Activated CD8-positive, alpha-beta T cell treated with anti-CD3 and anti-CD28 coated beads for 36 hours (primary cell): ENCODE measurements around the gene SDK2. TPM values are rescaled to one million over a fixed set of nuclear protein-coding genes. Genes with fewer than 3 reads are reported as not detected.

Experiments
- ATAC-seq: fragments of 200-7000 bp; cut with Tn5 transposase; one replicate; pipeline ENCODE4 v1.10.0; 2021; ENCODE audit warnings: mild to moderate bottlenecking, moderate library complexity
- CTCF ChIA-PET: fragments of 350-600 bp; sonication (Branson Sonifier 250); formaldehyde crosslinking; loops from one replicate; lab custom pipeline; 2021; ENCODE audit warnings: antibody characterized with exemption; lab: Charles Lee
- POLR2A ChIA-PET: fragments of 350-600 bp; sonication (Branson Sonifier 250); formaldehyde crosslinking; loops from one replicate; lab custom pipeline; 2021; ENCODE audit warnings: antibody characterized with exemption; lab: Charles Lee
- DNase-seq: peaks from one replicate; pipeline ENCODE4 v3.0.0-alpha.2; 2020
- H3K27ac Mint-ChIP-seq: one replicate; pipeline ENCODE4 v1.8.0; 2021; ENCODE audit warnings: mild to moderate bottlenecking, mixed read lengths
- H3K27me3 Mint-ChIP-seq: one replicate; pipeline ENCODE4 v1.8.0; 2021; ENCODE audit warnings: mixed read lengths
- H3K36me3 Mint-ChIP-seq: one replicate; pipeline ENCODE4 v1.8.0; 2021; ENCODE audit warnings: low read depth, mixed read lengths
- H3K4me1 Mint-ChIP-seq: one replicate; pipeline ENCODE4 v1.8.0; 2021; ENCODE audit warnings: low read depth, mixed read lengths
- H3K4me3 Mint-ChIP-seq: one replicate; pipeline ENCODE4 v1.8.0; 2021; ENCODE audit warnings: mild to moderate bottlenecking, moderate library complexity, mixed read lengths
- H3K9me3 Mint-ChIP-seq: one replicate; pipeline ENCODE4 v1.8.0; 2021; ENCODE audit warnings: mixed read lengths
- CTCF ChIP-seq: fragments of 200-600 bp; IDR thresholded peaks from one replicate; pipeline ENCODE4 v1.8.0; 2022; ENCODE audit warnings: antibody characterized with exemption, mild to moderate bottlenecking
- intact Hi-C: fragments of 100-400 bp; cut with micrococcal nuclease; formaldehyde crosslinking; loops from one replicate; pipeline ENCODE4 v1.10.0; 2022
- total RNA-seq, 2 experiments: library from RNA; stranded (reverse); gene quantifications; one replicate each; pipeline ENCODE4 v1.2.3, GENCODE V29; 2021

The SDK2 gene
- total RNA-seq, 2 experiments from 2014 or later: 3.2 to 3.3 TPM

DNA sequence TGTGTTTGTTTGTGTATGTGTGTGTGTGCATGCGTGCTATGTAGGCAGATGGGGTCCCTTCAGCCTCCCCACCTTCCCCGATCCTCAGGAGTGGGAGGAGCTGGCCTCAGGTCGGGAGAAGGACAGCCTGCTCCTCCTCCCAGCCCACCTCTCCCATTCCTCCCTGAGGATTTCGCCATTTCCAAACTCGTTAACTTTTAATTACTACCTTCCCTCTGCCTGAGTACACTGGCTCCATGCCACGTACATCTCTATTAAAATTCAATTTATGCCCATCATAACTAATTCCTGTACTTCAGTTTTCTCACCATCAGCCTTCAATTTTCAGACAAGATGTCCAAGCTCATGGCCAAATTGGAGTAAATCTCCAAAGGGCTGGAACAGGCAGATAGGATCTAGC is 148.6 kb downstream of the SDK2 start:
- Mint-ChIP-seq H3K27me3 (no peaks in the 10 kb centered on the region), H3K9me3 (no peaks in the 10 kb centered on the region), H3K4me1 (no peaks in the 10 kb centered on the region), H3K36me3 (no peaks in the 10 kb centered on the region), H3K4me3 (no peak overlapping the region), H3K27ac (no peak overlapping the region)
- no peak for DNase-seq
- CTCF ChIA-PET: no interaction called here
- TF ChIP-seq CTCF: no peak
- no peak for ATAC-seq
- intact Hi-C loops: no loop called here
- POLR2A ChIA-PET: no interaction called here

DNA sequence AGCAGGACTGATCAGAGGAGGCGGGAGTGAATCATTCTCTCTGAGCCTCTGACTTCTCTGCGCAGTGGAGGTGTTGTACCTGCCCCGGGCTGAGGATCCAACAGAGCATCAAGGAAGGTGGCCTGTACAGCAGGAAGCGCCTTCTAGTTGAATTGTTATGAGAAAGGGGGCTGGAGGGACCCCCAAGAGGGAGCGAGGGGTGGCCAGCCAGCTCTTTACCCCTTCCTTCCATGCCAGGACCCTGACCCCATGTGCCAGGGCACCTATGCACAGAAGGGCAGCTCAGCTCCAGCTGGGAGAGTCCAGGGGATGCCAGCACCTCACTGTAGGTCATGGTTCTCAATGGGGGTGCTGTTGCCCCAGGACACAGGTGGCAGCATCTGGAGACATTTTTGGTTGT is 149.3 kb downstream of the SDK2 start:
- ATAC-seq: no peak
- no peaks in the 10 kb centered on the region for H3K36me3 Mint-ChIP-seq
- ChIA-PET POLR2A (no interaction called here), CTCF (no interaction called here)
- intact Hi-C loops: no loop called here
- no peak overlapping the region for H3K4me3 Mint-ChIP-seq
- no peaks in the 10 kb centered on the region for H3K4me1 Mint-ChIP-seq
- no peak for DNase-seq
- no peaks in the 10 kb centered on the region for H3K9me3 Mint-ChIP-seq
- no peak overlapping the region for H3K27ac Mint-ChIP-seq
- H3K27me3 Mint-ChIP-seq: no peaks in the 10 kb centered on the region
- no peak for TF ChIP-seq CTCF

DNA sequence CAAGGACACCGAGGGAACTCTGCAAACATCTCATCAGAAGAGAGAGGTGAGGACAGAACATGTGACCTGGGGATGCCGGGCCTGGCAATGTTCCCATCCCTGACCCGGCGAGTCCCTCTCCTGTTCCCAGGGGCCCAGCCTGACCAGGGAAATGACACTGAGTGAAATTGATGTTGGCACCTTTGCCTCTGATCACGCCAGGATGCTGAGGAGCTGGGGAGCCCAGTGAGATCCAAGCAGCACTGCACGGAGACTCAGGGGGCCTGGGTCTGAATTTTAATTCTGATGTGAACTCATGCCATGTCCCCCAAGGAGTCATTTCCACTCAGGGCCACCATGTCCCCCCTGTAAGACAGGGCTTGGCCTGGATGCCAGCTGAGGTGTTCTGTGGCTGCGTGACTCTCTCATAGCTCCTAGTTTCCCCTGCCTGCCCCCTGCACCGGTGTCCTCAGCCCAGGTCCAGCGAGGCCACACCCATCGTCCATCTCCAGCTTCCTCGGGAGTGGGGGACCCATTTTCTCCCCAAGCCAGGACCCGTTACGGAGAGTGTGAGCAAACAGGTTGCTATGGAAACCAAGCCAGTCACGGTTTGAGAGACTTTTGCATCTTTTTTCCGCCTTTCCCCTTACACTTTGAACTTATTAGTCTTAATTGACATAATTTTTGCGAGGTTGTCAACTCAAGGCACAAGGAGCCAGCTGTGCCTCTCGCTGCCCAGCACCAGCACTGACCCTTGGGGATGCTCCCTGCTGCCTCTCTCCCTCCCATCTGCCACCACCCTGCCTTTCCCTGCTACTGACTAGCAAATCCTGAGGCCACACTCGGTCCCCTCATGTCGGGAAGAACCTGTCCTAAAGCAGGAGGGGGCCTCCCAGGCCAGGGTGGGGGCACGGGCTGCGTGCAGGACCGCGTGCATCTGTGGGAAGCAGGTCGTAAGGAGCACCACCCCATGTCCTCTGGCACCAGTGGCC is 150.0 kb downstream of the SDK2 start:
- Mint-ChIP-seq H3K27me3 (no peaks in the 10 kb centered on the region), H3K4me1 (no peaks in the 10 kb centered on the region), H3K36me3 (no peaks in the 10 kb centered on the region), H3K9me3 (no peaks in the 10 kb centered on the region), H3K4me3 (no peak overlapping the region), H3K27ac (no peak overlapping the region)
- DNase-seq (no peak), ATAC-seq (no peak)
- TF ChIP-seq CTCF: no peak
- ChIA-PET CTCF (no interaction called here), POLR2A (no interaction called here)
- intact Hi-C loops: no loop called here

- no peaks in the 10 kb centered on the region for H3K9me3 Mint-ChIP-seq
- no peak overlapping the region for H3K27ac Mint-ChIP-seq
- no peak for TF ChIP-seq CTCF
- intact Hi-C loops: no loop called here
- H3K36me3 Mint-ChIP-seq: no peaks in the 10 kb centered on the region
- no peak for ATAC-seq
- H3K27me3 Mint-ChIP-seq: no peaks in the 10 kb centered on the region
- ChIA-PET CTCF (no interaction called here), POLR2A (no interaction called here)
- DNase-seq: no peak
- H3K4me3 Mint-ChIP-seq: no peak overlapping the region
- H3K4me1 Mint-ChIP-seq: no peaks in the 10 kb centered on the region
Measured at GRCh38 chr17:73492821-73493814, 151.1 kb downstream of the SDK2 start.
